SU-DHL-6 (cell line): ENCODE measurements around the gene ICAM4.

Experiments
- H2AFZ ChIP-seq: fragments of 200-600 bp; sonication (generic); 2 replicates; pipeline ENCODE4 v1.6.1; 2014; ENCODE audit warnings: low read depth, mild to moderate bottlenecking, moderate library complexity, mixed read lengths, antibody characterized with exemption, low read length; ENCODE audit not compliant: severe bottlenecking
- H3F3A ChIP-seq: fragments of 200-600 bp; shearing (Covaris generic); 2 replicates; pipeline ENCODE4 v1.6.0; 2016; ENCODE audit warnings: antibody characterized with exemption, mild to moderate bottlenecking; ENCODE audit not compliant: insufficient read depth
- H3K27ac ChIP-seq: fragments of 200-600 bp; sonication (generic); 2 replicates; pipeline ENCODE4 v1.5.1; 2016; ENCODE audit warnings: low read depth, mild to moderate bottlenecking, low read length, moderate library complexity, mixed read lengths
- H3K27me3 ChIP-seq: fragments of 200-600 bp; sonication (generic), shearing (Covaris generic); 2 replicates; pipeline ENCODE4 v1.6.0; 2014; ENCODE audit warnings: mild to moderate bottlenecking, low read length
- H3K36me3 ChIP-seq: fragments of 200-600 bp; sonication (generic); 2 replicates; pipeline ENCODE4 v1.6.1; 2014; ENCODE audit warnings: mild to moderate bottlenecking, low read length, mixed read lengths
- H3K4me2 ChIP-seq: fragments of 300-600, 200-600 bp; shearing (Covaris generic), sonication (generic); 2 replicates; pipeline ENCODE4 v1.6.0; 2014; ENCODE audit warnings: low read length, low read depth, mild to moderate bottlenecking; ENCODE audit not compliant: poor library complexity, severe bottlenecking
- H3K4me3 ChIP-seq: fragments of 200-600 bp; sonication (generic); 2 replicates; pipeline ENCODE4 v1.5.1; 2014; ENCODE audit warnings: antibody characterized with exemption, low read length, mild to moderate bottlenecking, mixed read lengths; ENCODE audit not compliant: insufficient read depth, poor library complexity, severe bottlenecking
- H3K79me2 ChIP-seq: fragments of 200-600 bp; sonication (generic); 2 replicates; pipeline ENCODE4 v1.6.1; 2014; ENCODE audit warnings: mild to moderate bottlenecking, low read length, moderate library complexity; ENCODE audit not compliant: insufficient read depth
- H3K9ac ChIP-seq: fragments of 200-600 bp; sonication (generic); 2 replicates; pipeline ENCODE4 v1.7.0; 2014; ENCODE audit warnings: mild to moderate bottlenecking, low read length
- H3K9me2 ChIP-seq: fragments of 200-600 bp; sonication (generic); replicated peaks from 2 replicates; pipeline ENCODE4 v1.6.1; 2014; ENCODE audit warnings: low read length; ENCODE audit not compliant: insufficient read depth
- H3K9me3 ChIP-seq: fragments of 200-600 bp; sonication (generic); 2 replicates; pipeline ENCODE4 v1.6.1; 2014; ENCODE audit warnings: low read length, mixed read lengths; ENCODE audit not compliant: insufficient read depth
- H4K20me1 ChIP-seq: fragments of 200-600 bp; sonication (generic); 2 replicates; pipeline ENCODE4 v1.6.1; 2014; ENCODE audit warnings: low read depth, mild to moderate bottlenecking, antibody characterized with exemption, low read length, moderate library complexity, mixed read lengths
- EZH2phosphoT487 ChIP-seq: fragments of 200-600 bp; sonication (generic), shearing (Covaris generic); conservative IDR thresholded peaks from 2 replicates; pipeline ENCODE4 v1.6.1; 2018; ENCODE audit warnings: mild to moderate bottlenecking, antibody characterized with exemption, low read length, moderate library complexity, mixed read lengths
- TF ChIP-seq, protein P1 (sequence below): fragments of 200-600 bp; sonication (generic); IDR thresholded peaks from one replicate; pipeline ENCODE4 v1.5.1; 2017; ENCODE audit warnings: antibody characterized with exemption, mild to moderate bottlenecking, low read length, moderate library complexity; ENCODE audit not compliant: insufficient read depth, poor library complexity, severe bottlenecking

The ICAM4 gene

DNA sequence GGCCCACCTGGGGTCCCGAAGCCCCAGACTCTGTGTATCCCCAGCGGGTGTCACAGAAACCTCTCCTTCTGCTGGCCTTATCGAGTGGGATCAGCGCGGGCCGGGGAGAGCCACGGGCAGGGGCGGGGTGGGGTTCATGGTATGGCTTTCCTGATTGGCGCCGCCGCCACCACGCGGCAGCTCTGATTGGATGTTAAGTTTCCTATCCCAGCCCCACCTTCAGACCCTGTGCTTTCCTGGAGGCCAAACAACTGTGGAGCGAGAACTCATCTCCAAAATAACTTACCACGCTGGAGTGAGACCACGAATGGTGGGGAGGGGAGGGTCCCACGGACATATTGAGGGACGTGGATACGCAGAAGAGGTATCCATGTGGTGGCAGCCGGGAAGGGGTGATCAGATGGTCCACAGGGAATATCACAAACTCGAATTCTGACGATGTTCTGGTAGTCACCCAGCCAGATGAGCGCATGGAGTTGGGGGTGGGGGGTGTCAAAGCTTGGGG is 2.0 kb downstream of the ICAM4 start:
- H3K9me2 ChIP-seq: no peaks in the 10 kb centered on the region
- peaks cover 18% of the 10 kb centered on the region for H3F3A ChIP-seq
- no peaks in the 10 kb centered on the region for H3K27me3 ChIP-seq
- peak overlapping the region; percentile 80 for H3K4me2 ChIP-seq
- H2AFZ ChIP-seq: peak overlapping the region; percentile 90
- H3K79me2 ChIP-seq: no peaks in the 10 kb centered on the region
- peak overlapping the region; percentile 58 for H3K4me3 ChIP-seq
- H3K9ac ChIP-seq: peak overlapping the region; percentile 62
- no peak for TF ChIP-seq EZH2phosphoT487
- TF ChIP-seq, protein P1, sequence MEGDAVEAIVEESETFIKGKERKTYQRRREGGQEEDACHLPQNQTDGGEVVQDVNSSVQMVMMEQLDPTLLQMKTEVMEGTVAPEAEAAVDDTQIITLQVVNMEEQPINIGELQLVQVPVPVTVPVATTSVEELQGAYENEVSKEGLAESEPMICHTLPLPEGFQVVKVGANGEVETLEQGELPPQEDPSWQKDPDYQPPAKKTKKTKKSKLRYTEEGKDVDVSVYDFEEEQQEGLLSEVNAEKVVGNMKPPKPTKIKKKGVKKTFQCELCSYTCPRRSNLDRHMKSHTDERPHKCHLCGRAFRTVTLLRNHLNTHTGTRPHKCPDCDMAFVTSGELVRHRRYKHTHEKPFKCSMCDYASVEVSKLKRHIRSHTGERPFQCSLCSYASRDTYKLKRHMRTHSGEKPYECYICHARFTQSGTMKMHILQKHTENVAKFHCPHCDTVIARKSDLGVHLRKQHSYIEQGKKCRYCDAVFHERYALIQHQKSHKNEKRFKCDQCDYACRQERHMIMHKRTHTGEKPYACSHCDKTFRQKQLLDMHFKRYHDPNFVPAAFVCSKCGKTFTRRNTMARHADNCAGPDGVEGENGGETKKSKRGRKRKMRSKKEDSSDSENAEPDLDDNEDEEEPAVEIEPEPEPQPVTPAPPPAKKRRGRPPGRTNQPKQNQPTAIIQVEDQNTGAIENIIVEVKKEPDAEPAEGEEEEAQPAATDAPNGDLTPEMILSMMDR: no peak
- H3K27ac ChIP-seq: peak overlapping the region; percentile 66
- no peaks in the 10 kb centered on the region for H3K36me3 ChIP-seq
- H4K20me1 ChIP-seq: no peaks in the 10 kb centered on the region
- no peaks in the 10 kb centered on the region for H3K9me3 ChIP-seq

DNA sequence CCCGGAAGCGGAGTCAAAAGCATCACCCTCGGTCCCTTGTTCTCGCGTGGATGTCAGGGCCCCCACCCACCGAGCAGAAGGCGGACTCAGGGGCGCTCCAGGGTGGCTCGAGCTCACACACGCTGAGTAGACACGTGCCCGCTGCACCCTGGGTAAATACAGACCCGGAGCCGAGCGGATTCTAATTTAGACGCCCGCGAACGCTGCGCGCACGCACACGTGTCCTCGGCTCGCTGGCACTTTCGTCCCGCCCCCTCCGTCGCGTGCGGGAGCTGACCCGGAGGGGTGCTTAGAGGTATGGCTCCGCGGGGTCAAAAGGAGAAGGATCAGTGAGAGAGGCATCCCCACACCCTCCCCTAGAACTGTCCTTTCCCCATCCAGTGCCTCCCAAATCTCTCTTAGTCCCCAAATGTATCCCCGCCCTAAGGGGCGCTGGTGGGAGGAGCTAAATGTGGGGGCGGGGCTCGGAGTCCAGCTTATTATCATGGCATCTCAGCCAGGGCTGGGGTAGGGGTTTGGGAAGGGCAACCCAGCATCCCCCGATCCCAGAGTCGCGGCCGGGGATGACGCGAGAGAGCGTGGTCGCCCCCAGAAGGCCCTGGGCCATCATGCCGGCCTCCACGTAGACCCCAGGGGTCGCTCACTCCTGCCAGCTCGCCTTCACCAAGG is 2.5 kb downstream of the ICAM4 start:
- Histone ChIP-seq H3K9me2 (no peaks in the 10 kb centered on the region), H3F3A (peaks cover 18% of the 10 kb centered on the region), H3K9me3 (no peaks in the 10 kb centered on the region), H3K9ac (peak overlapping the region; percentile 62), H4K20me1 (no peaks in the 10 kb centered on the region), H3K27ac (peak overlapping the region; percentile 66), H3K27me3 (no peaks in the 10 kb centered on the region), H3K4me3 (peak overlapping the region; percentile 58), H3K36me3 (no peaks in the 10 kb centered on the region), H2AFZ (peak overlapping the region; percentile 90), H3K4me2 (peak overlapping the region; percentile 80), H3K79me2 (no peaks in the 10 kb centered on the region)
- no peak for TF ChIP-seq EZH2phosphoT487
- TF ChIP-seq, protein P1: no peak

DNA sequence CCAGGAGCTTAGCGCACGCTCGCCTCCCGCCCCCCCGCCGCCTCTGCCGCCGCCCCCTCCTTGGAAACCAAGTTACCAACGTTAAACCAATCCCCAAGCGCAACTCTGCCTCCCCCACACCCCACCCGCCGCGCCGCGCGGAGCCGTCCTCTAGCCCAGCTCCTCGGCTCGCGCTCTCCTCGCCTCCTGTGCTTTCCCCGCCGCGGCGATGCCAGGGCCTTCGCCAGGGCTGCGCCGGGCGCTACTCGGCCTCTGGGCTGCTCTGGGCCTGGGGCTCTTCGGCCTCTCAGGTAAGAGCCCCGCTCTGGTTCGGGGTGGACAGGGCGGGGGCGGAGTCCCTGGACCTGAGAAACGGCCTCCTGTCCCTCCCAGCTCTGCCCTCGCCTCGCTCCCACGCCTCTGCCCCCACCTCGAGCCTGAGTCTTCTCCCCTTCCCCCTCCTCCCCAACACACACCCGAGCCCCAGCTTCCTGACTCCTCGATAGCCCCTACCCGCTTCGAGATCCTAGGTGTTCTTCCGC is 3.1 kb downstream of the ICAM4 start, which contains the start of gene ICAM5:
ICAM5 (plus strand) TSS at position 117 of the 521 bp plus-strand sequence; CDS start at position 209, 92 bp downstream.
- peak within 1 kb of the TSS; percentile 62 for H3K9ac ChIP-seq
- no peaks in the 10 kb centered on the region for H4K20me1 ChIP-seq
- no peaks in the 10 kb centered on the region for H3K9me3 ChIP-seq
- peak within 1 kb of the TSS; percentile 80 for H3K4me2 ChIP-seq
- TF ChIP-seq EZH2phosphoT487: no peak
- TF ChIP-seq, protein P1: no peak
- H3K9me2 ChIP-seq: no peaks in the 10 kb centered on the region
- H3K27ac ChIP-seq: peak within 1 kb of the TSS; percentile 66
- no peaks in the 10 kb centered on the region for H3K27me3 ChIP-seq
- H2AFZ ChIP-seq: peak within 1 kb of the TSS; percentile 90
- H3K4me3 ChIP-seq: peak within 1 kb of the TSS; percentile 58
- no peaks in the 10 kb centered on the region for H3K79me2 ChIP-seq
- no peaks in the 10 kb centered on the region for H3K36me3 ChIP-seq
- peaks cover 18% of the 10 kb centered on the region for H3F3A ChIP-seq
